SK-N-MC (cell line): ENCODE results near the gene MAPKAPK3.

Source experiments
- EZH2 ChIP-seq: fragments of 200-600 bp; sonication (generic); IDR thresholded peaks from one replicate; pipeline ENCODE4 v1.6.1; 2017; ENCODE audit warnings: antibody characterized with exemption
- POLR2AphosphoS5 ChIP-seq: IDR thresholded peaks from 2 replicates; pipeline ENCODE4 v1.6.1; 2012; ENCODE audit warnings: mild to moderate bottlenecking, low read depth, low read length, borderline replicate concordance

DNA sequence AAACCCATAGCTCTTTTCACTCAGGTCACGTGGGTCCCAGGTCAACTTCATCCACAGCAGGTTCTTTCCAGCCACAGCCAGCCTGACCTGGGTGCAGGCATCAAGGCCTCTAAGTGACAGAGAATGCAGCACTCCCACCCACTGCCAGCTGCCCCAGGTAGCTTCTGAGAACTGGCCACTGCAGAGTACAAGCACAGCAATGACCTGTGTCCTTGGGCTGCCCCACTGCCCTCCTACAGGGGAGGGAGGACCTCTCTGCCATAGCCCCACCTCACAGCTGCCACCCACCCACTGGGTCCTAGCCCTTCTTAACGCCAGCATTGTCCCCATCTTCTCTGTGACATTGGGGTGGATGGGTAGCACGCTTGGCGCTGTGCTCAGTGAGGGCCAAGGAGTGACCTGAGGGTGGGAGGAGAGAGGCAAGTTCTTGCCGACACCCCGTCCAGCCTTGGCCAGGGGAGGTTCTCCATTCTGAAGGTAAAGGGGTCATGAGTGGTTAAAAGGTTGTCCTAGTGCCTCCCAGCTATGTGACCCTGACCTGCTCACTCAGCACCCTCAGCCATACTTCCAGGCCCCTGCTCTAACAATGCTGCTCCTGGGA is 17.7 kb upstream of the MAPKAPK3 start:
- TF ChIP-seq EZH2 (no peak), POLR2AphosphoS5 (no peak)
